ENCODE data around the gene LMF2.

Gene LMF2

DNA sequence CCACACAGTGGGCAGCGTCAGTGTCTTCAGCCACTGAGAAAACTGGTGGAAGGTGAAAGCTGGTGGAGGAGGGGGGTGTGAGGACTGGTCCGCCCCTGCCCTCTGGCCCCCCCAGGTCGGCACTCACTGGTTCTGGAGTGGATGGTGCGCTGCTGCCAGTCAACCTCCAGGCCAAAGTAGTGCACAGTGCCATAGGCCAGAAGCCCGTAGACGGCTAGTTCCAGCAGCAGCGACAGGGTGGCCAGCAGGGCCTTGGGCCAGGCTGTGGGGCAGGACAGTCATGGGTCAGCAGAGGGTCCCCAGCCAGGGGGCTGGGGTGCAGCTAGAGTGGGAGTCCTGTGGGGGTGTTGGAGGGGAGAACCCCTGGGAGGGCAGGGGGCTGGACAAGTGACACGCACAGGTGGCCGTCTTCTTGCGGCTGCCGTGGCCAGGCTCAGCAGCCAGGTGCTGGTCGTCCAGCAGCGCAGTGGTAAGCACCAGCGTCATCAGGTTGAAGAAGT lies 2.2 kb downstream of the LMF2 start:
- Histone ChIP-seq H3K36me3 (replicated peaks; ENCODE audit: insufficient read depth, low read length) (no peaks in the 10 kb centered on the region), H3K79me2 (ENCODE audit: low read length) (peaks cover 49% of the 10 kb centered on the region), H3K27ac (ENCODE audit: low read length) (no peak overlapping the region), H3K4me2 (ENCODE audit: low read depth, low read length) (no peak overlapping the region), H4K20me1 (ENCODE audit: insufficient read depth, low read length) (no peaks in the 10 kb centered on the region), H3K4me3 (ENCODE audit: low read length) (no peak overlapping the region), H3F3A (ENCODE audit: insufficient read depth, low read length) (no peaks in the 10 kb centered on the region), H3K9ac (ENCODE audit: low read length) (no peak overlapping the region), H3K9me3 (replicated peaks; ENCODE audit: insufficient read depth, low read length) (no peaks in the 10 kb centered on the region), H3K4me1 (ENCODE audit: low read length) (peaks cover 6% of the 10 kb centered on the region), H3K9me2 (replicated peaks; ENCODE audit: insufficient read depth, low read length) (no peaks in the 10 kb centered on the region), H3K27me3 (replicated peaks; ENCODE audit: insufficient read depth, low read length) (no peaks in the 10 kb centered on the region), H2AFZ (ENCODE audit: low read length) (no peak overlapping the region)
- no peak for DNase-seq
- TF ChIP-seq EZH2 (optimal IDR thresholded peaks at IDR 0.05; ENCODE audit: low read depth, low read length) (no peak), EZH2phosphoT487 (IDR thresholded peaks at IDR 0.05; ENCODE audit: low read length) (no peak)
- TF ChIP-seq, protein P1, sequence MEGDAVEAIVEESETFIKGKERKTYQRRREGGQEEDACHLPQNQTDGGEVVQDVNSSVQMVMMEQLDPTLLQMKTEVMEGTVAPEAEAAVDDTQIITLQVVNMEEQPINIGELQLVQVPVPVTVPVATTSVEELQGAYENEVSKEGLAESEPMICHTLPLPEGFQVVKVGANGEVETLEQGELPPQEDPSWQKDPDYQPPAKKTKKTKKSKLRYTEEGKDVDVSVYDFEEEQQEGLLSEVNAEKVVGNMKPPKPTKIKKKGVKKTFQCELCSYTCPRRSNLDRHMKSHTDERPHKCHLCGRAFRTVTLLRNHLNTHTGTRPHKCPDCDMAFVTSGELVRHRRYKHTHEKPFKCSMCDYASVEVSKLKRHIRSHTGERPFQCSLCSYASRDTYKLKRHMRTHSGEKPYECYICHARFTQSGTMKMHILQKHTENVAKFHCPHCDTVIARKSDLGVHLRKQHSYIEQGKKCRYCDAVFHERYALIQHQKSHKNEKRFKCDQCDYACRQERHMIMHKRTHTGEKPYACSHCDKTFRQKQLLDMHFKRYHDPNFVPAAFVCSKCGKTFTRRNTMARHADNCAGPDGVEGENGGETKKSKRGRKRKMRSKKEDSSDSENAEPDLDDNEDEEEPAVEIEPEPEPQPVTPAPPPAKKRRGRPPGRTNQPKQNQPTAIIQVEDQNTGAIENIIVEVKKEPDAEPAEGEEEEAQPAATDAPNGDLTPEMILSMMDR (IDR thresholded peaks at IDR 0.05; ENCODE audit: low read length) = no peak

GRCh38 chr22:50504369-50505211 lies 2.9 kb downstream of the LMF2 start:
- H3K4me1 ChIP-seq (ENCODE audit: low read length) = peaks cover 5% of the 10 kb centered on the region
- H3K27ac ChIP-seq (ENCODE audit: low read length) = no peak overlapping the region
- no peak overlapping the region for H2AFZ ChIP-seq (ENCODE audit: low read length)
- no peaks in the 10 kb centered on the region for H3K9me2 ChIP-seq (replicated peaks; ENCODE audit: insufficient read depth, low read length)
- H3F3A ChIP-seq (ENCODE audit: insufficient read depth, low read length) = no peaks in the 10 kb centered on the region
- H3K9me3 ChIP-seq (replicated peaks; ENCODE audit: insufficient read depth, low read length) = no peaks in the 10 kb centered on the region
- TF ChIP-seq, protein P1 (IDR thresholded peaks at IDR 0.05; ENCODE audit: low read length) = no peak
- no peak for TF ChIP-seq EZH2 (optimal IDR thresholded peaks at IDR 0.05; ENCODE audit: low read depth, low read length)
- TF ChIP-seq EZH2phosphoT487 (IDR thresholded peaks at IDR 0.05; ENCODE audit: low read length) = no peak
- no peak overlapping the region for H3K4me3 ChIP-seq (ENCODE audit: low read length)
- no peak for DNase-seq
- no peak overlapping the region for H3K4me2 ChIP-seq (ENCODE audit: low read depth, low read length)
- H3K9ac ChIP-seq (ENCODE audit: low read length) = no peak overlapping the region
- H3K36me3 ChIP-seq (replicated peaks; ENCODE audit: insufficient read depth, low read length) = no peaks in the 10 kb centered on the region
- no peaks in the 10 kb centered on the region for H4K20me1 ChIP-seq (ENCODE audit: insufficient read depth, low read length)
- no peaks in the 10 kb centered on the region for H3K27me3 ChIP-seq (replicated peaks; ENCODE audit: insufficient read depth, low read length)
- H3K79me2 ChIP-seq (ENCODE audit: low read length) = peaks cover 42% of the 10 kb centered on the region

GRCh38 chr22:50503475-50504145 lies 3.9 kb downstream of the LMF2 start:
- Histone ChIP-seq H4K20me1 (ENCODE audit: insufficient read depth, low read length) (no peaks in the 10 kb centered on the region), H3K9me2 (replicated peaks; ENCODE audit: insufficient read depth, low read length) (no peaks in the 10 kb centered on the region), H3K79me2 (ENCODE audit: low read length) (peaks cover 32% of the 10 kb centered on the region), H3K4me3 (ENCODE audit: low read length) (no peak overlapping the region), H3F3A (ENCODE audit: insufficient read depth, low read length) (0 out of 2 replicates have a peak, but pooled peaks cover 1% of the 10 kb centered on the region), H3K36me3 (replicated peaks; ENCODE audit: insufficient read depth, low read length) (no peaks in the 10 kb centered on the region), H3K27me3 (replicated peaks; ENCODE audit: insufficient read depth, low read length) (no peaks in the 10 kb centered on the region), H3K9me3 (replicated peaks; ENCODE audit: insufficient read depth, low read length) (no peaks in the 10 kb centered on the region), H2AFZ (ENCODE audit: low read length) (no peak overlapping the region), H3K9ac (ENCODE audit: low read length) (no peak overlapping the region), H3K4me1 (ENCODE audit: low read length) (no peaks in the 10 kb centered on the region), H3K4me2 (ENCODE audit: low read depth, low read length) (no peak overlapping the region), H3K27ac (ENCODE audit: low read length) (no peak overlapping the region)
- no peak for DNase-seq
- TF ChIP-seq EZH2phosphoT487 (IDR thresholded peaks at IDR 0.05; ENCODE audit: low read length) (no peak), EZH2 (optimal IDR thresholded peaks at IDR 0.05; ENCODE audit: low read depth, low read length) (no peak)
- TF ChIP-seq, protein P1 (IDR thresholded peaks at IDR 0.05; ENCODE audit: low read length) = no peak

Measured in MM.1S (cell line).